HL-60 (cell line): ENCODE measurements around the gene GALNT7.

ENCODE experiments used
- DNase-seq, 2 experiments: peaks; one replicate each; pipeline ENCODE4 v3.0.0-alpha.2; 2010 to 2020; ENCODE audit warnings: low read depth in 1 of 2, low spot score in 1 of 2
- H3K27ac ChIP-seq: fragments of 250-450 bp; sonication (Bioruptor Pico); replicated peaks from 2 replicates; pipeline ENCODE4 v1.5.1; 2020; ENCODE audit warnings: mild to moderate bottlenecking, moderate library complexity
- H3K27me3 ChIP-seq: fragments of 250-450 bp; sonication (Bioruptor Pico); 2 replicates; pipeline ENCODE4 v1.5.1; 2021; ENCODE audit warnings: mild to moderate bottlenecking, moderate library complexity; ENCODE audit not compliant: insufficient read depth, poor library complexity, severe bottlenecking
- H3K4me3 ChIP-seq: replicated peaks from 2 replicates; pipeline ENCODE4 v1.5.1; 2011; ENCODE audit warnings: mild to moderate bottlenecking, control low read depth, low read length; ENCODE audit not compliant: insufficient read depth
- GABPA ChIP-seq: IDR thresholded peaks from 2 replicates; pipeline ENCODE4 v1.6.1; 2012; ENCODE audit warnings: low read depth
- POLR2AphosphoS5 ChIP-seq: IDR thresholded peaks from 2 replicates; pipeline ENCODE4 v1.6.1; 2012; ENCODE audit warnings: low read depth
- SPI1 ChIP-seq: IDR thresholded peaks from 2 replicates; pipeline ENCODE4 v1.6.1; 2012; ENCODE audit warnings: low read depth, mild to moderate bottlenecking, borderline replicate concordance
- TF ChIP-seq, protein P1 (sequence below): IDR thresholded peaks from one replicate; pipeline ENCODE4 v1.5.1; 2011; ENCODE audit warnings: low read length, control low read depth, inconsistent platforms; ENCODE audit not compliant: insufficient read depth
- TF ChIP-seq, protein P2 (sequence below): IDR thresholded peaks from 2 replicates; pipeline ENCODE4 v1.6.1; 2012; ENCODE audit warnings: low read depth; ENCODE audit not compliant: insufficient replicate concordance

Gene GALNT7

DNA sequence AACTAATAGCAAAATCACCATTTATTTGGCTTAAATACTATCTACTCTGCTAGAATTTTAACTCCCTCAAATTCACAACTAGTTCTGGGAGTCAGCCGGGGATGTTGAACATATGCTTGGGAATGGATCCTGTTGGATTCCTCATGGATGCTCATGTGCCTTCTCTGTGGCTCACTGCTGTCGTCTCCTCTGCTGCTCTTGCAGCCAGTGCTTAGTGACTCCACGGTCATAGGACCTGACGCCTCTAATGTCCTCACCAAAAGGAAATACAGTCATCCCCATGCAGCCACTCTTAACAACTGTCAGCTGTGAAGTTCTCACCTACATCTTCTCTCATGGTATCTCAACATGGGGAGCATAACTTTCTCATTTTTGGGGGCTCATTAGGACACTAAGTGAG is 106.1 kb downstream of the GALNT7 start:
- no peak for TF ChIP-seq GABPA
- TF ChIP-seq, protein P1, sequence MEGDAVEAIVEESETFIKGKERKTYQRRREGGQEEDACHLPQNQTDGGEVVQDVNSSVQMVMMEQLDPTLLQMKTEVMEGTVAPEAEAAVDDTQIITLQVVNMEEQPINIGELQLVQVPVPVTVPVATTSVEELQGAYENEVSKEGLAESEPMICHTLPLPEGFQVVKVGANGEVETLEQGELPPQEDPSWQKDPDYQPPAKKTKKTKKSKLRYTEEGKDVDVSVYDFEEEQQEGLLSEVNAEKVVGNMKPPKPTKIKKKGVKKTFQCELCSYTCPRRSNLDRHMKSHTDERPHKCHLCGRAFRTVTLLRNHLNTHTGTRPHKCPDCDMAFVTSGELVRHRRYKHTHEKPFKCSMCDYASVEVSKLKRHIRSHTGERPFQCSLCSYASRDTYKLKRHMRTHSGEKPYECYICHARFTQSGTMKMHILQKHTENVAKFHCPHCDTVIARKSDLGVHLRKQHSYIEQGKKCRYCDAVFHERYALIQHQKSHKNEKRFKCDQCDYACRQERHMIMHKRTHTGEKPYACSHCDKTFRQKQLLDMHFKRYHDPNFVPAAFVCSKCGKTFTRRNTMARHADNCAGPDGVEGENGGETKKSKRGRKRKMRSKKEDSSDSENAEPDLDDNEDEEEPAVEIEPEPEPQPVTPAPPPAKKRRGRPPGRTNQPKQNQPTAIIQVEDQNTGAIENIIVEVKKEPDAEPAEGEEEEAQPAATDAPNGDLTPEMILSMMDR: no peak
- TF ChIP-seq, protein P2, sequence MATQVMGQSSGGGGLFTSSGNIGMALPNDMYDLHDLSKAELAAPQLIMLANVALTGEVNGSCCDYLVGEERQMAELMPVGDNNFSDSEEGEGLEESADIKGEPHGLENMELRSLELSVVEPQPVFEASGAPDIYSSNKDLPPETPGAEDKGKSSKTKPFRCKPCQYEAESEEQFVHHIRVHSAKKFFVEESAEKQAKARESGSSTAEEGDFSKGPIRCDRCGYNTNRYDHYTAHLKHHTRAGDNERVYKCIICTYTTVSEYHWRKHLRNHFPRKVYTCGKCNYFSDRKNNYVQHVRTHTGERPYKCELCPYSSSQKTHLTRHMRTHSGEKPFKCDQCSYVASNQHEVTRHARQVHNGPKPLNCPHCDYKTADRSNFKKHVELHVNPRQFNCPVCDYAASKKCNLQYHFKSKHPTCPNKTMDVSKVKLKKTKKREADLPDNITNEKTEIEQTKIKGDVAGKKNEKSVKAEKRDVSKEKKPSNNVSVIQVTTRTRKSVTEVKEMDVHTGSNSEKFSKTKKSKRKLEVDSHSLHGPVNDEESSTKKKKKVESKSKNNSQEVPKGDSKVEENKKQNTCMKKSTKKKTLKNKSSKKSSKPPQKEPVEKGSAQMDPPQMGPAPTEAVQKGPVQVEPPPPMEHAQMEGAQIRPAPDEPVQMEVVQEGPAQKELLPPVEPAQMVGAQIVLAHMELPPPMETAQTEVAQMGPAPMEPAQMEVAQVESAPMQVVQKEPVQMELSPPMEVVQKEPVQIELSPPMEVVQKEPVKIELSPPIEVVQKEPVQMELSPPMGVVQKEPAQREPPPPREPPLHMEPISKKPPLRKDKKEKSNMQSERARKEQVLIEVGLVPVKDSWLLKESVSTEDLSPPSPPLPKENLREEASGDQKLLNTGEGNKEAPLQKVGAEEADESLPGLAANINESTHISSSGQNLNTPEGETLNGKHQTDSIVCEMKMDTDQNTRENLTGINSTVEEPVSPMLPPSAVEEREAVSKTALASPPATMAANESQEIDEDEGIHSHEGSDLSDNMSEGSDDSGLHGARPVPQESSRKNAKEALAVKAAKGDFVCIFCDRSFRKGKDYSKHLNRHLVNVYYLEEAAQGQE: no peak
- TF ChIP-seq SPI1: no peak
- TF ChIP-seq POLR2AphosphoS5: no peak
- no peak for DNase-seq

DNA sequence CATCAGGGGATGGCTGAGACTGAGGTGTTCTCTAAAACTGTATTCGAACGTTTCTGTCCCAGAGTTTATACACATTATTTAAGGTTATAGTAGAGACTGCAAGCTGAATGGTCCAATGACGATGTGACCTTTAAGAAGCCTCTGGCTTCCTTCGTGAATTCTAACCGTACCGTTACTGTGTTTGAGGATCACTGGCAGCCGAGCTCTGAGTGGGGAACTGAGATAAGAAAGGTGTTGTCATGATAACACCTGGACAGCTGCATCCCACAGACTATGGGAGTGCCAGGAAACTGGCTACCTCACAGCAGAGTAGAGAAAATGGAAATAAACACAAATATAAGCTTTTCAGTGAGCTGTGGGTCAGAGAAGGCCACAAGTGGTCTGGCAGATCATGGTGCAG is 106.5 kb downstream of the GALNT7 start:
- no peak overlapping the region for H3K4me3 ChIP-seq
- TF ChIP-seq GABPA (no peak), POLR2AphosphoS5 (no peak), SPI1 (no peak)
- TF ChIP-seq, protein P1: no peak
- TF ChIP-seq, protein P2: no peak
- no peak overlapping the region for H3K27ac ChIP-seq
- H3K27me3 ChIP-seq: no peaks in the 10 kb centered on the region
- no peak for DNase-seq

More for the DNA sequence above, 106.1 kb downstream of the GALNT7 start:
- Histone ChIP-seq H3K4me3 (no peak overlapping the region), H3K27me3 (no peaks in the 10 kb centered on the region), H3K27ac (no peak overlapping the region)

DNA sequence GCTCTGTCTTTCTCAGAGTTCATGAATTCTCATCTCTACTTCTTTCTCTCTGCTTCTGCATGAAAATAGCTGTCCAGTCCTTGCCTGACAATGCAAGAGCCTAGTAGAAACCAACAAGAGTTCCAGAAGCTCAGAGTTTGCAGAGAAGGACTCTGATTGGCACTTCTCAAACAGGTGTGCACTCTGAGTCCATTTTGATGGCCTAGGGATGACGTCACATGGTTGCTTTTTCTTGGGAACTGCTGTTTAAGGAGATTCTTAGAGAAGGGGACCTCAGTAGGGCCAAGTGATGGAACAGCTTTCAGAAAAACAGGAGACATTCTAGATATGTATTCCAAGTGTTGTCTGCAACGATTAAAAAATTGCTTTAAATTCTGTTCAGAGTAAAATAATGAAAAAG is 108.7 kb downstream of the GALNT7 start:
- DNase-seq: no peak
- no peak overlapping the region for H3K4me3 ChIP-seq
- TF ChIP-seq GABPA (no peak), POLR2AphosphoS5 (no peak), SPI1 (no peak)
- TF ChIP-seq, protein P2: no peak
- TF ChIP-seq, protein P1: no peak
- H3K27ac ChIP-seq: no peak overlapping the region
- no peaks in the 10 kb centered on the region for H3K27me3 ChIP-seq
